H1 (cell line): ENCODE results near the gene NCKIPSD. TPM values are rescaled to one million over a fixed set of nuclear protein-coding genes. Genes with fewer than 3 reads are reported as not detected.

Experiments used
- CHD2 ChIP-seq: IDR thresholded peaks from 2 replicates; pipeline ENCODE4 v1.6.1; 2012; ENCODE audit warnings: low read length, improper control_type of control experiment
- JUN ChIP-seq: IDR thresholded peaks from 2 replicates; pipeline ENCODE4 v1.6.1; 2011; ENCODE audit warnings: low read depth, mild to moderate bottlenecking, improper control_type of control experiment, low read length
- KDM1A ChIP-seq: fragments of 200-600, 300-600 bp; sonication (generic); IDR thresholded peaks from 2 replicates; pipeline ENCODE4 v1.7.1; 2016; ENCODE audit warnings: mild to moderate bottlenecking, low read length, borderline replicate concordance
- MAFK ChIP-seq: IDR thresholded peaks from 2 replicates; pipeline ENCODE4 v1.6.1; 2012; ENCODE audit warnings: low read depth, mild to moderate bottlenecking, improper control_type of control experiment, low read length
- SP1 ChIP-seq: IDR thresholded peaks from 2 replicates; pipeline ENCODE4 v1.6.1; 2011; ENCODE audit warnings: low read depth, low read length
- polyA plus RNA-seq, 7 experiments: library from polyadenylated mRNA; depleted of rRNA in 3 of 7; stranded (reverse) in 5 of 7; unstranded in 2 of 7; fragments of >200 nt in 5 of 7; fragments of 200-250 nt in 2 of 7; gene quantifications; 1 replicate in 5 of 7; 2 replicates in 1 of 7; 4 replicates in 1 of 7; pipeline versions ENCODE4 v1.2.1 to v1.2.3, GENCODE V29; 2011 to 2013; ENCODE audit warnings: missing spikeins in 2 of 7, mixed read lengths in 2 of 7
- total RNA-seq: library from RNA; stranded (reverse); fragmentation: NEBNext Ultra II Directional; extraction: Animal tissue kit (Norgen Biotek cat#: 25700); gene quantifications from 2 replicates; pipeline ENCODE4 v1.2.1, GENCODE V29; 2021
- TF ChIP-seq, protein P1 (sequence below): fragments of 300-600 bp; sonication (generic); IDR thresholded peaks from 2 replicates; pipeline ENCODE4 v1.7.1; 2012; ENCODE audit warnings: low read length, moderate library complexity, mild to moderate bottlenecking, inconsistent platforms; ENCODE audit not compliant: insufficient replicate concordance
- TF ChIP-seq, protein P2 (sequence below): IDR thresholded peaks from 2 replicates; pipeline ENCODE4 v1.6.1; 2012; ENCODE audit warnings: inconsistent platforms
- TF ChIP-seq, protein P3 (sequence below): IDR thresholded peaks from 2 replicates; pipeline ENCODE4 v1.6.1; 2011; ENCODE audit warnings: low read depth, mild to moderate bottlenecking, low read length; ENCODE audit not compliant: insufficient read depth
- TF ChIP-seq, protein P4 (sequence below): IDR thresholded peaks from 2 replicates; pipeline ENCODE4 v1.6.1; 2012; ENCODE audit warnings: inconsistent platforms

Gene NCKIPSD
- total and polyA plus RNA-seq, 2 of the 8 experiments (the other 6 are each of a cell fraction or from before 2014, with no cell fraction given), result 34.7 to 91.8 TPM

DNA sequence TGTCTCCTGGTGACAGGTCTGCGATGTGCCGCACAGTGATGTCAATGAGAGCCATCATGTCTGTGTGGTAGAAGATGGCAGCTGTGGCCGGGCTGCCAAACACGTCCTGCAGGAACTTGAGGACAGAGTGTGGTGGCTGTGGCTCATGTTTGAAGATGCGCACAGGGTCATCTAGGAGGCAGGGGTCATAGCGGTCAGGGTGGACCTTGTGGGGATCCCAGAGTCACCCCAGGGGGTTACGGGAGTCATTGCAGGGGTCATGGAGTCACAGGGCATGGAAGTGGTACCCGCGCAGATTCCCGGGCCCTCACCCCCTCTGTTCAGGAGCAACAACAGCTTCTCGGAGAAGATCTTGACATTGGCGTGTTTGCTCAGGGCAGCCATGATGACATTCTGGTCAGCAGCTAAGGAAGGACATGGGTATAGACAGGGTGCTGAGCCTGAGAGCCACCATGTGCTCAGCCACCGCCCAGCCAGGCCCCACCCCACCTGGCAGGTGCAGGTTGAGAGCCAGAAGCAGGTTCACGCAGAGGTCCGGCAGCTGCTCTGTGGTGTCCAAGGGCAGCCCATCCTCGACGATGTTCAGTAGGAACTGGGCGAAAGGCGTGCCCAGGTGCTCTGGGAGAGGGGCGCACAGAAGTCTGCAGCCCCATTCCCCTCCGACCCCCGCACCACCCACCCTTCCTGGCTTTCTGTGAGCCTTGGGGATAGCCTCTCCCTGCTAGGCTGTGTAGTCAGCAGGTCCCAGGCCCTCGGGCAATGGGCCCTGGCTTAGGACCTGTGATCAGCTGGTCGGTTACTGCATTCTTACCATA, 6.9 kb downstream of the NCKIPSD start (continued):
- TF ChIP-seq, protein P1, sequence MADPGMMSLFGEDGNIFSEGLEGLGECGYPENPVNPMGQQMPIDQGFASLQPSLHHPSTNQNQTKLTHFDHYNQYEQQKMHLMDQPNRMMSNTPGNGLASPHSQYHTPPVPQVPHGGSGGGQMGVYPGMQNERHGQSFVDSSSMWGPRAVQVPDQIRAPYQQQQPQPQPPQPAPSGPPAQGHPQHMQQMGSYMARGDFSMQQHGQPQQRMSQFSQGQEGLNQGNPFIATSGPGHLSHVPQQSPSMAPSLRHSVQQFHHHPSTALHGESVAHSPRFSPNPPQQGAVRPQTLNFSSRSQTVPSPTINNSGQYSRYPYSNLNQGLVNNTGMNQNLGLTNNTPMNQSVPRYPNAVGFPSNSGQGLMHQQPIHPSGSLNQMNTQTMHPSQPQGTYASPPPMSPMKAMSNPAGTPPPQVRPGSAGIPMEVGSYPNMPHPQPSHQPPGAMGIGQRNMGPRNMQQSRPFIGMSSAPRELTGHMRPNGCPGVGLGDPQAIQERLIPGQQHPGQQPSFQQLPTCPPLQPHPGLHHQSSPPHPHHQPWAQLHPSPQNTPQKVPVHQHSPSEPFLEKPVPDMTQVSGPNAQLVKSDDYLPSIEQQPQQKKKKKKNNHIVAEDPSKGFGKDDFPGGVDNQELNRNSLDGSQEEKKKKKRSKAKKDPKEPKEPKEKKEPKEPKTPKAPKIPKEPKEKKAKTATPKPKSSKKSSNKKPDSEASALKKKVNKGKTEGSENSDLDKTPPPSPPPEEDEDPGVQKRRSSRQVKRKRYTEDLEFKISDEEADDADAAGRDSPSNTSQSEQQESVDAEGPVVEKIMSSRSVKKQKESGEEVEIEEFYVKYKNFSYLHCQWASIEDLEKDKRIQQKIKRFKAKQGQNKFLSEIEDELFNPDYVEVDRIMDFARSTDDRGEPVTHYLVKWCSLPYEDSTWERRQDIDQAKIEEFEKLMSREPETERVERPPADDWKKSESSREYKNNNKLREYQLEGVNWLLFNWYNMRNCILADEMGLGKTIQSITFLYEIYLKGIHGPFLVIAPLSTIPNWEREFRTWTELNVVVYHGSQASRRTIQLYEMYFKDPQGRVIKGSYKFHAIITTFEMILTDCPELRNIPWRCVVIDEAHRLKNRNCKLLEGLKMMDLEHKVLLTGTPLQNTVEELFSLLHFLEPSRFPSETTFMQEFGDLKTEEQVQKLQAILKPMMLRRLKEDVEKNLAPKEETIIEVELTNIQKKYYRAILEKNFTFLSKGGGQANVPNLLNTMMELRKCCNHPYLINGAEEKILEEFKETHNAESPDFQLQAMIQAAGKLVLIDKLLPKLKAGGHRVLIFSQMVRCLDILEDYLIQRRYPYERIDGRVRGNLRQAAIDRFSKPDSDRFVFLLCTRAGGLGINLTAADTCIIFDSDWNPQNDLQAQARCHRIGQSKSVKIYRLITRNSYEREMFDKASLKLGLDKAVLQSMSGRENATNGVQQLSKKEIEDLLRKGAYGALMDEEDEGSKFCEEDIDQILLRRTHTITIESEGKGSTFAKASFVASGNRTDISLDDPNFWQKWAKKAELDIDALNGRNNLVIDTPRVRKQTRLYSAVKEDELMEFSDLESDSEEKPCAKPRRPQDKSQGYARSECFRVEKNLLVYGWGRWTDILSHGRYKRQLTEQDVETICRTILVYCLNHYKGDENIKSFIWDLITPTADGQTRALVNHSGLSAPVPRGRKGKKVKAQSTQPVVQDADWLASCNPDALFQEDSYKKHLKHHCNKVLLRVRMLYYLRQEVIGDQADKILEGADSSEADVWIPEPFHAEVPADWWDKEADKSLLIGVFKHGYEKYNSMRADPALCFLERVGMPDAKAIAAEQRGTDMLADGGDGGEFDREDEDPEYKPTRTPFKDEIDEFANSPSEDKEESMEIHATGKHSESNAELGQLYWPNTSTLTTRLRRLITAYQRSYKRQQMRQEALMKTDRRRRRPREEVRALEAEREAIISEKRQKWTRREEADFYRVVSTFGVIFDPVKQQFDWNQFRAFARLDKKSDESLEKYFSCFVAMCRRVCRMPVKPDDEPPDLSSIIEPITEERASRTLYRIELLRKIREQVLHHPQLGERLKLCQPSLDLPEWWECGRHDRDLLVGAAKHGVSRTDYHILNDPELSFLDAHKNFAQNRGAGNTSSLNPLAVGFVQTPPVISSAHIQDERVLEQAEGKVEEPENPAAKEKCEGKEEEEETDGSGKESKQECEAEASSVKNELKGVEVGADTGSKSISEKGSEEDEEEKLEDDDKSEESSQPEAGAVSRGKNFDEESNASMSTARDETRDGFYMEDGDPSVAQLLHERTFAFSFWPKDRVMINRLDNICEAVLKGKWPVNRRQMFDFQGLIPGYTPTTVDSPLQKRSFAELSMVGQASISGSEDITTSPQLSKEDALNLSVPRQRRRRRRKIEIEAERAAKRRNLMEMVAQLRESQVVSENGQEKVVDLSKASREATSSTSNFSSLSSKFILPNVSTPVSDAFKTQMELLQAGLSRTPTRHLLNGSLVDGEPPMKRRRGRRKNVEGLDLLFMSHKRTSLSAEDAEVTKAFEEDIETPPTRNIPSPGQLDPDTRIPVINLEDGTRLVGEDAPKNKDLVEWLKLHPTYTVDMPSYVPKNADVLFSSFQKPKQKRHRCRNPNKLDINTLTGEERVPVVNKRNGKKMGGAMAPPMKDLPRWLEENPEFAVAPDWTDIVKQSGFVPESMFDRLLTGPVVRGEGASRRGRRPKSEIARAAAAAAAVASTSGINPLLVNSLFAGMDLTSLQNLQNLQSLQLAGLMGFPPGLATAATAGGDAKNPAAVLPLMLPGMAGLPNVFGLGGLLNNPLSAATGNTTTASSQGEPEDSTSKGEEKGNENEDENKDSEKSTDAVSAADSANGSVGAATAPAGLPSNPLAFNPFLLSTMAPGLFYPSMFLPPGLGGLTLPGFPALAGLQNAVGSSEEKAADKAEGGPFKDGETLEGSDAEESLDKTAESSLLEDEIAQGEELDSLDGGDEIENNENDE, result no peak
- TF ChIP-seq KDM1A (no peak), MAFK (no peak), JUN (no peak), SP1 (no peak), CHD2 (no peak)
- TF ChIP-seq, protein P2, sequence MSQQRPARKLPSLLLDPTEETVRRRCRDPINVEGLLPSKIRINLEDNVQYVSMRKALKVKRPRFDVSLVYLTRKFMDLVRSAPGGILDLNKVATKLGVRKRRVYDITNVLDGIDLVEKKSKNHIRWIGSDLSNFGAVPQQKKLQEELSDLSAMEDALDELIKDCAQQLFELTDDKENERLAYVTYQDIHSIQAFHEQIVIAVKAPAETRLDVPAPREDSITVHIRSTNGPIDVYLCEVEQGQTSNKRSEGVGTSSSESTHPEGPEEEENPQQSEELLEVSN, result no peak
- TF ChIP-seq, protein P3, sequence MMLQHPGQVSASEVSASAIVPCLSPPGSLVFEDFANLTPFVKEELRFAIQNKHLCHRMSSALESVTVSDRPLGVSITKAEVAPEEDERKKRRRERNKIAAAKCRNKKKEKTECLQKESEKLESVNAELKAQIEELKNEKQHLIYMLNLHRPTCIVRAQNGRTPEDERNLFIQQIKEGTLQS, result no peak
- TF ChIP-seq, protein P4, sequence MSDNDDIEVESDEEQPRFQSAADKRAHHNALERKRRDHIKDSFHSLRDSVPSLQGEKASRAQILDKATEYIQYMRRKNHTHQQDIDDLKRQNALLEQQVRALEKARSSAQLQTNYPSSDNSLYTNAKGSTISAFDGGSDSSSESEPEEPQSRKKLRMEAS, result no peak
